Testis (tissue), 5 donors: ENCODE data around the gene MYNN. TPM values are rescaled to one million over a fixed set of nuclear protein-coding genes. Genes with fewer than 3 reads are reported as not detected.
A peak's percentile ranks its signal among the peaks of the same experiment; 100 is the strongest.
"Not testable (repeated sequence)": the region's sequence is repeated elsewhere in the genome, so short reads cannot be mapped to it uniquely, and the experiment has no call there.

ENCODE experiments used
- DNase-seq: peaks from one replicate; pipeline ENCODE4 v3.0.0-alpha.2; 2019
- H3K27ac ChIP-seq, 2 donors: fragments of 200-600 bp; sonication (generic); one replicate each; pipeline ENCODE4 v1.5.1; 2019
- H3K27me3 ChIP-seq: fragments of 200-600 bp; sonication (generic); one replicate; pipeline ENCODE4 v1.5.1; 2019
- H3K36me3 ChIP-seq: fragments of 200-600 bp; sonication (generic); one replicate; pipeline ENCODE4 v1.5.1; 2017; ENCODE audit warnings: low read depth; ENCODE audit errors: missing control alignments
- H3K4me1 ChIP-seq: fragments of 200-600 bp; sonication (generic); one replicate; pipeline ENCODE4 v1.5.1; 2019
- H3K4me3 ChIP-seq, 2 donors: fragments of 200-600 bp; sonication (generic); one replicate each; pipeline ENCODE4 v1.5.1; 2017 to 2019
- H3K9me3 ChIP-seq: fragments of 200-600 bp; sonication (generic); one replicate; pipeline ENCODE4 v1.5.1; 2017
- CTCF ChIP-seq, 3 experiments: fragments of 450-650 bp in 2 of 3; fragments of 200-600 bp in 1 of 3; sonication (generic) in 1 of 3; IDR thresholded peaks; one replicate each; pipeline ENCODE4 v1.5.1; 2016 to 2019; ENCODE audit warnings: antibody characterized with exemption in 3 of 3, mild to moderate bottlenecking in 2 of 3, moderate library complexity in 1 of 3
- POLR2A ChIP-seq: fragments of 450-650 bp; IDR thresholded peaks from one replicate; pipeline ENCODE4 v1.6.1; 2017; ENCODE audit warnings: antibody characterized with exemption, mild to moderate bottlenecking, moderate library complexity
- WGBS, 2 donors: methylation state at CpG; one replicate each; pipeline ENCODE4 v1.1.5; 2018; 5-methylcytosine and 5-hydroxymethylcytosine counted together
- intact Hi-C: fragments of 100-400 bp; cut with DNase I; formaldehyde crosslinking; loops from one replicate; pipeline ENCODE4 v1.15.1; 2023; ENCODE audit warnings: low total_unique reads
- long read RNA-seq, 2 donors: transcript quantifications; one replicate each; lab custom pipeline, GENCODE V29; 2026
- polyA plus RNA-seq: library from polyadenylated mRNA; stranded (reverse); fragments of 350-450 nt; fragmentation: Illumina TruSeq; extraction: RNeasy Lipid Tissue Mini Kit (QIAGEN cat#74804); gene quantifications from one replicate; pipeline ENCODE4 v1.2.3, GENCODE V29; 2014; ENCODE audit warnings: low read depth, low replicate concordance; ENCODE audit not compliant: insufficient read depth
- total RNA-seq, 2 donors: library from RNA; depleted of rRNA; stranded (reverse); fragments of >200 nt; gene quantifications; one replicate each; pipeline ENCODE4 v1.2.3, GENCODE V29; 2016

MYNN gene
- total RNA-seq: 10 to 100 TPM; 14.6 to 22.4 TPM
- polyA plus RNA-seq: 27.0 TPM
- long read RNA-seq, donor 1, full-length matches to known transcripts: 7 of 7 reads
- long read RNA-seq, donor 1, partial matches to known transcripts: 0 of 7 reads
- long read RNA-seq, donor 1, other reads (novel, unspliced or antisense): 0 of 7 reads
- long read RNA-seq, donor 2, partial matches to known transcripts: 0 of 1 reads
- long read RNA-seq, donor 2, other reads (novel, unspliced or antisense): 0 of 1 reads

- Histone ChIP-seq H3K9me3 (no peaks in the 10 kb centered on the region), H3K4me3 (peak within 1 kb of the TSS; percentile 87 to 91), H3K36me3 (no peaks in the 10 kb centered on the region), H3K27me3 (no peaks in the 10 kb centered on the region), H3K4me1 (peaks cover 13% of the 10 kb centered on the region), H3K27ac (peak within 1 kb of the TSS; percentile 95 to 99)
- 0 to 1% methylated on average over 22 to 57 of the region's 61 CpGs for WGBS, 2 donors
- DNase-seq: peak; percentile 96
- peak; percentile 96 for TF ChIP-seq POLR2A
- TF ChIP-seq CTCF (IDR thresholded peaks at IDR 0.05): peak in 2 of 3 experiments; percentile 1 to 5
- intact Hi-C loops: no loop called here
Measured at GRCh38 chr3:169772897-169773816, at the start of gene MYNN. Gene MYNN, plus strand, starts transcription at chr3:169773396. Its CDS starts 900 bp downstream, at chr3:169774296.

- intact Hi-C loops, H3K27ac ChIP-seq, H3K4me3 ChIP-seq, H3K9me3 ChIP-seq, H3K4me1 ChIP-seq, H3K27me3 ChIP-seq, H3K36me3 ChIP-seq, DNase-seq: not testable (repeated sequence)
Measured at GRCh38 chr3:169731857-169732256, 41.3 kb upstream of the MYNN start.

GRCh38 chr3:169739067-169739466, 34.1 kb upstream of the MYNN start:
- Histone ChIP-seq H3K27ac (no peak overlapping the region), H3K4me1 (no peaks in the 10 kb centered on the region), H3K9me3 (no peaks in the 10 kb centered on the region), H3K27me3 (no peaks in the 10 kb centered on the region), H3K36me3 (no peaks in the 10 kb centered on the region), H3K4me3 (no peak overlapping the region)
- intact Hi-C loops: no loop called here
- no peak for DNase-seq
- WGBS, 2 donors: 64 to 77% methylated on average over 2 of the region's 2 CpGs
- no peak for TF ChIP-seq CTCF (IDR thresholded peaks at IDR 0.05)
- TF ChIP-seq POLR2A: no peak

- Histone ChIP-seq H3K9me3 (no peaks in the 10 kb centered on the region), H3K36me3 (no peaks in the 10 kb centered on the region), H3K27me3 (no peaks in the 10 kb centered on the region), H3K27ac (no peak overlapping the region), H3K4me3 (no peak overlapping the region), H3K4me1 (no peaks in the 10 kb centered on the region)
- TF ChIP-seq CTCF (IDR thresholded peaks at IDR 0.05) (peak in 1 of 3 experiments; percentile 39), POLR2A (no peak)
- no peak for DNase-seq
- 60 to 69% methylated on average over 1 of the region's 1 CpG for WGBS, 2 donors
- intact Hi-C loops: no loop called here
Measured at GRCh38 chr3:169744366-169745054, 28.7 kb upstream of the MYNN start.

GRCh38 chr3:169746924-169747323, 26.3 kb upstream of the MYNN start:
- H3K27me3 ChIP-seq: no peaks in the 10 kb centered on the region
- no peak overlapping the region for H3K4me3 ChIP-seq
- intact Hi-C loops: no loop called here
- no peaks in the 10 kb centered on the region for H3K4me1 ChIP-seq
- H3K27ac ChIP-seq: no peak overlapping the region
- TF ChIP-seq POLR2A (no peak), CTCF (IDR thresholded peaks at IDR 0.05) (no peak)
- no peak for DNase-seq
- WGBS, 2 donors: 80 to 83% methylated on average over 6 of the region's 6 CpGs
- H3K9me3 ChIP-seq: no peaks in the 10 kb centered on the region
- H3K36me3 ChIP-seq: no peaks in the 10 kb centered on the region
